ENCODE results near the gene TOMM22.

The TOMM22 gene

DNA sequence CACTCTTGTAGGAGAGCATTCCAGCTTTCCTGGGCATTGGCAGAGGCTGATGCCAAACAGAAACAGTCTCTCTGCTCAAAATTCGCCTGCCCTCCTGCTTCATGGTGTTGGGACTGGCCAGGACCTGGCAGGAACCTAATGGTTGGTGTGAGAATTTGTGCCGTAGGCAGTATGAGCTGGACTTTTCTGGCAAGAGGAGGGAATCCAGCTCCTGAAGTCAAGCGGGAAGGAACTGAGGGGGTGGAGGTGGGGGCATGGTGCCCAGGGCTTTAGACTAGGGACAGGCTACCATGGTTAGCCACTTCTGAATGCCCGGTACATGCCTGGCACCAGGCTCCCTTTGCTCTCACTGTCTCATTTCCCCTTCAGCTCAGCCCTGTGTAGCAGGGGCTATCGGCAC lies 6.9 kb upstream of the TOMM22 start:
- FAIRE-seq, result no peak
- no peak for DNase-seq (ENCODE audit: insufficient read length, low spot score)
- TF ChIP-seq, protein P1, sequence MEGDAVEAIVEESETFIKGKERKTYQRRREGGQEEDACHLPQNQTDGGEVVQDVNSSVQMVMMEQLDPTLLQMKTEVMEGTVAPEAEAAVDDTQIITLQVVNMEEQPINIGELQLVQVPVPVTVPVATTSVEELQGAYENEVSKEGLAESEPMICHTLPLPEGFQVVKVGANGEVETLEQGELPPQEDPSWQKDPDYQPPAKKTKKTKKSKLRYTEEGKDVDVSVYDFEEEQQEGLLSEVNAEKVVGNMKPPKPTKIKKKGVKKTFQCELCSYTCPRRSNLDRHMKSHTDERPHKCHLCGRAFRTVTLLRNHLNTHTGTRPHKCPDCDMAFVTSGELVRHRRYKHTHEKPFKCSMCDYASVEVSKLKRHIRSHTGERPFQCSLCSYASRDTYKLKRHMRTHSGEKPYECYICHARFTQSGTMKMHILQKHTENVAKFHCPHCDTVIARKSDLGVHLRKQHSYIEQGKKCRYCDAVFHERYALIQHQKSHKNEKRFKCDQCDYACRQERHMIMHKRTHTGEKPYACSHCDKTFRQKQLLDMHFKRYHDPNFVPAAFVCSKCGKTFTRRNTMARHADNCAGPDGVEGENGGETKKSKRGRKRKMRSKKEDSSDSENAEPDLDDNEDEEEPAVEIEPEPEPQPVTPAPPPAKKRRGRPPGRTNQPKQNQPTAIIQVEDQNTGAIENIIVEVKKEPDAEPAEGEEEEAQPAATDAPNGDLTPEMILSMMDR (IDR thresholded peaks at IDR 0.05; ENCODE audit: insufficient read depth, missing control alignments), result no peak

DNA sequence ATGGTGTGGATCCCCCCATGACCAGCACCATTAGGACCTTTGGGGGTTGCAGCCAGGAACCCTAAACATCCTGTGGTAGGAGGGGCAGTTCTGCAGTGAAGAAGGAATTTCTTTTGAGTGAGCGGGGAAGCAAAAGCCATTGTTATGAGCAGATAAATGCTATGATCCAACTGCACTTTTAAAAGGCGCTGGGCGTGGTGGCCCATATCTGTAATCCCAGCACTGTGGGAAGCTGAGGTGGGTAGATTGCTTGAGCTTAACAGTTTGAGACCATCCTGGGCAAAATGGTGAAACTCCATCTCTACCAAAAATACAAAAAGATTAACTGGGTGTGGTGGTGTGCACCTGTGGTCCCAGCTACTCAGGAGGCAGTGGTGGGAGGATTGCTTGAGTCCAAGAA lies 5.9 kb upstream of the TOMM22 start:
- DNase-seq (ENCODE audit: insufficient read length, low spot score) (no peak), FAIRE-seq (no peak)
- TF ChIP-seq, protein P1 (IDR thresholded peaks at IDR 0.05; ENCODE audit: insufficient read depth, missing control alignments), result no peak

DNA sequence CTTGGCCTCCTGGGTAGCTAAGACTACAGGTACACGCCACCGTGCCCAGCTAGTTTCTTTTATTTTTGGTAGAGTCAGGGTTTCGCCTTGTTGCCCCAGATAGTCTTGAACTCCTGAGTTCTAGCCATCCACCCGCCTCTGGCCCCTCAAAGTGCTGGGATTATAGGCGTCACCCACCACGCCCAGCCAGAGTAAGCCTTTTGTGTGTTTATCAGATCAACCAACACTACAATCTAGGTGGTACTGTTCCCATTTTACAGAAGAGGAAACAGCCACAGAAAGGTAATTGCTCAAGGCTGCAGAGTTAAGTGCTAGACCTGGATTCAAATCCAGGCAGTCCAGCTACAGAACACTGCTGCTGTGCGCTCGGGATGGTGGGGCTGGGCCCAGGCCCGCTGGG lies 3.1 kb downstream of the TOMM22 start:
- FAIRE-seq (no peak), DNase-seq (ENCODE audit: insufficient read length, low spot score) (no peak)
- TF ChIP-seq, protein P1 (IDR thresholded peaks at IDR 0.05; ENCODE audit: insufficient read depth, missing control alignments), result no peak

DNA sequence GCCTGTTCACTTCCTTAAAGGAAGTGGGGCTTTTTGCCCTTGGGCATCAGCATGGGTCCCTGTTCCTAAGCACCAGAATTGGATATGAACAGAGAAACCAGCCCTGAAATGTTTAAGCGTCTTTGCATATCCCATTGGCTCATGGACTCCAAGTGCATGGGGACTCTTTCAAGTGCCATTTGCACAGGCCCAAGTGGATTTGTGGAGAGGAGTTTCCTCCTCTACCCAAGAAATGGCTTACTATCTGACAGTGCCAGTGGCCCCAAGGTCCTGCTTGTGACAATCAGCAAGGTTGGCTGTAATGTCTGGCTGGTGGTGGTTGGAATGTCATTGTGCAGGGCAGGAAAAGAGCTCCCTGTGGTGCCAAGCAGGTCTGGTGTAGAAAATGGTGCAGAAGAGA lies 4.0 kb downstream of the TOMM22 start:
- DNase-seq (ENCODE audit: insufficient read length, low spot score) (no peak), FAIRE-seq (no peak)
- TF ChIP-seq, protein P1 (IDR thresholded peaks at IDR 0.05; ENCODE audit: insufficient read depth, missing control alignments), result no peak

DNA sequence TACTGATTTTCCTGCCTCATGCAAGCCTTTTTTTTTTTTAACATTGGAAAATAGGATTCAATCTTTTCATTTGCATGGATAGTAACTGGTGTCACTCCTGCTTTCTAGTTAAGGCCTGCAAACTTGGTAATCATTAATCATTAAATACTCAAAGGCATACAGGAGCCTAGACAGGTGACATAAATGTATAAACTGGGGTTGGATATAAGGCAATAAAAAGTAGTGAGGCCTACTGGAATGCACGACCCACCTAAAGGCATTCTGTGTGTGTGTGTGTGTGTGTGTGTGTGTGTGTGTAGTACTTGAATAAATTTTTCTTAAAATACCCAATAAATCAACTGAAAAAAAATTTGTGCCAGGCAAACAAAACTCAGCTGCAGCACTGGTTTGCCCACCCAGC lies 7.9 kb downstream of the TOMM22 start:
- no peak for FAIRE-seq
- TF ChIP-seq, protein P1 (IDR thresholded peaks at IDR 0.05; ENCODE audit: insufficient read depth, missing control alignments), result no peak
- DNase-seq (ENCODE audit: insufficient read length, low spot score), result no peak

DNA sequence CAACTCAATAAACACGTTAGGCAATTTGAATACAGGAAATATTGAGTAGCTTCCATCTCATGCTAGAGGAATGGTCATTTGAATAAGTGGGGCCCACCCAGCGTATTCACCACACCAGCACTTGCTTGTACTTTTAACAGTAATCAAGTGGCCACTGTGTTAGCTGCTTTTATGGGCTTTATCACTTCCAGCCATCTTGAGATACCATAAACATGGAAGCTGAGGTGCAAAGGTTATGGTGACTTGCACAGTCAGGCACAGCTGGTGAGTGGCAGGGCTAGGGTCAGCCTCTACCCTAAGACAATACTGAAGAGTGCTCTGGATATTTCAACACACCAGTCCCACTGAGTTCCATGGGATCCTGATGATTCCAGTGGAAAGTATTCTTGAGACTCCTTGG lies 12.3 kb downstream of the TOMM22 start:
- TF ChIP-seq, protein P1 (IDR thresholded peaks at IDR 0.05; ENCODE audit: insufficient read depth, missing control alignments), result no peak
- DNase-seq (ENCODE audit: insufficient read length, low spot score), result no peak
- FAIRE-seq, result no peak

DNA sequence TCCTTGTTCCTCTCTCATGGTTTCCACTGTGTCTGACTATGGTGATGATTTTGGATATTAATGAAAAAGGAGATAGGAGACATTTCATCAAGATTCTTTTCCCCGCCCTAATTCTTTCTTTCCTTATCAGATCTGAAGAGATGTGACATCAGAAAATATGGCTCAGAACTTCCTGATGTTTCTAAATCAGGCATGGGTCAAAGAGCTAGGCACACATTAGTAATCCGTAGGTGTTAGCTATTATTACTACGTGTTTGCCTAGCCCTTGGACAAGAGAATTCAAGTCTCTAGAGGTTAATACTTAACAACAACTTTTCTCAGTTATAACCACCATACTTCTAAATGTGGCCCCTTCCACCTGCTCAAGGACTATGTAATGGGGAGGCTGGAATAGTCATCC lies 13.2 kb downstream of the TOMM22 start:
- DNase-seq (ENCODE audit: insufficient read length, low spot score) (no peak), FAIRE-seq (no peak)
- TF ChIP-seq, protein P1 (IDR thresholded peaks at IDR 0.05; ENCODE audit: insufficient read depth, missing control alignments), result no peak

Measured in D721Med (cell line).